Measurements from ENCODE around the gene MYO7A. TPM values are rescaled to one million over a fixed set of nuclear protein-coding genes. Genes with fewer than 3 reads are reported as not detected.

Gene MYO7A
- total RNA-seq, 2 experiments from 2014 or later = 0.61 to 0.63 TPM

GRCh38 chr11:77146261-77147035 is 18.4 kb downstream of the MYO7A start:
- ATAC-seq (ENCODE audit: poor library complexity) = no peak
- TF ChIP-seq, protein P1, sequence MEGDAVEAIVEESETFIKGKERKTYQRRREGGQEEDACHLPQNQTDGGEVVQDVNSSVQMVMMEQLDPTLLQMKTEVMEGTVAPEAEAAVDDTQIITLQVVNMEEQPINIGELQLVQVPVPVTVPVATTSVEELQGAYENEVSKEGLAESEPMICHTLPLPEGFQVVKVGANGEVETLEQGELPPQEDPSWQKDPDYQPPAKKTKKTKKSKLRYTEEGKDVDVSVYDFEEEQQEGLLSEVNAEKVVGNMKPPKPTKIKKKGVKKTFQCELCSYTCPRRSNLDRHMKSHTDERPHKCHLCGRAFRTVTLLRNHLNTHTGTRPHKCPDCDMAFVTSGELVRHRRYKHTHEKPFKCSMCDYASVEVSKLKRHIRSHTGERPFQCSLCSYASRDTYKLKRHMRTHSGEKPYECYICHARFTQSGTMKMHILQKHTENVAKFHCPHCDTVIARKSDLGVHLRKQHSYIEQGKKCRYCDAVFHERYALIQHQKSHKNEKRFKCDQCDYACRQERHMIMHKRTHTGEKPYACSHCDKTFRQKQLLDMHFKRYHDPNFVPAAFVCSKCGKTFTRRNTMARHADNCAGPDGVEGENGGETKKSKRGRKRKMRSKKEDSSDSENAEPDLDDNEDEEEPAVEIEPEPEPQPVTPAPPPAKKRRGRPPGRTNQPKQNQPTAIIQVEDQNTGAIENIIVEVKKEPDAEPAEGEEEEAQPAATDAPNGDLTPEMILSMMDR (IDR thresholded peaks at IDR 0.05) = no peak
- Histone ChIP-seq H3K4me1 (ENCODE audit: insufficient read depth, low read length) (peaks cover 34% of the 10 kb centered on the region), H3K27ac (ENCODE audit: low read depth in 1 of 2, low read length in 2 of 2) (no peak overlapping the region), H3K9me3 (ENCODE audit: control insufficient read depth in 1 of 2, insufficient read depth in 1 of 2, low read length in 2 of 2) (no peaks in the 10 kb centered on the region), H3K36me3 (ENCODE audit: insufficient read depth, low read length) (no peaks in the 10 kb centered on the region), H3K27me3 (ENCODE audit: control insufficient read depth in 1 of 2, insufficient read depth in 2 of 2, low read length in 2 of 2) (no peaks in the 10 kb centered on the region), H3K4me3 (ENCODE audit: low read length) (no peak overlapping the region)
- CTCF ChIA-PET = no interaction called here
- intact Hi-C loops (cut with DNase I, micrococcal nuclease) = no loop called here
- Mint-ChIP-seq H3K27me3 (no peaks in the 10 kb centered on the region), H3K36me3 (ENCODE audit: low read depth) (no peaks in the 10 kb centered on the region), H3K4me1 (ENCODE audit: low read depth) (peaks cover 19% of the 10 kb centered on the region), H3K9me3 (no peaks in the 10 kb centered on the region), H3K27ac (no peak overlapping the region), H3K4me3 (peak overlapping the region; percentile 71)
- POLR2A ChIA-PET = no interaction called here
- DNase-seq = no peak

GRCh38 chr11:77147036-77147315 is 18.9 kb downstream of the MYO7A start:
- peaks cover 38% of the 10 kb centered on the region for H3K4me1 ChIP-seq (ENCODE audit: insufficient read depth, low read length)
- POLR2A ChIA-PET = no interaction called here
- Mint-ChIP-seq H3K9me3 (no peaks in the 10 kb centered on the region), H3K4me3 (no peak overlapping the region), H3K27ac (no peak overlapping the region), H3K36me3 (ENCODE audit: low read depth) (no peaks in the 10 kb centered on the region), H3K4me1 (ENCODE audit: low read depth) (peaks cover 23% of the 10 kb centered on the region), H3K27me3 (no peaks in the 10 kb centered on the region)
- ATAC-seq (ENCODE audit: poor library complexity) = no peak
- no peak overlapping the region for H3K27ac ChIP-seq (ENCODE audit: low read depth in 1 of 2, low read length in 2 of 2)
- CTCF ChIA-PET = no interaction called here
- H3K27me3 ChIP-seq (ENCODE audit: control insufficient read depth in 1 of 2, insufficient read depth in 2 of 2, low read length in 2 of 2) = no peaks in the 10 kb centered on the region
- H3K9me3 ChIP-seq (ENCODE audit: control insufficient read depth in 1 of 2, insufficient read depth in 1 of 2, low read length in 2 of 2) = no peaks in the 10 kb centered on the region
- TF ChIP-seq, protein P1 (IDR thresholded peaks at IDR 0.05) = no peak
- no peaks in the 10 kb centered on the region for H3K36me3 ChIP-seq (ENCODE audit: insufficient read depth, low read length)
- intact Hi-C loops (cut with DNase I, micrococcal nuclease) = no loop called here
- no peak for DNase-seq
- no peak overlapping the region for H3K4me3 ChIP-seq (ENCODE audit: low read length)

DNA sequence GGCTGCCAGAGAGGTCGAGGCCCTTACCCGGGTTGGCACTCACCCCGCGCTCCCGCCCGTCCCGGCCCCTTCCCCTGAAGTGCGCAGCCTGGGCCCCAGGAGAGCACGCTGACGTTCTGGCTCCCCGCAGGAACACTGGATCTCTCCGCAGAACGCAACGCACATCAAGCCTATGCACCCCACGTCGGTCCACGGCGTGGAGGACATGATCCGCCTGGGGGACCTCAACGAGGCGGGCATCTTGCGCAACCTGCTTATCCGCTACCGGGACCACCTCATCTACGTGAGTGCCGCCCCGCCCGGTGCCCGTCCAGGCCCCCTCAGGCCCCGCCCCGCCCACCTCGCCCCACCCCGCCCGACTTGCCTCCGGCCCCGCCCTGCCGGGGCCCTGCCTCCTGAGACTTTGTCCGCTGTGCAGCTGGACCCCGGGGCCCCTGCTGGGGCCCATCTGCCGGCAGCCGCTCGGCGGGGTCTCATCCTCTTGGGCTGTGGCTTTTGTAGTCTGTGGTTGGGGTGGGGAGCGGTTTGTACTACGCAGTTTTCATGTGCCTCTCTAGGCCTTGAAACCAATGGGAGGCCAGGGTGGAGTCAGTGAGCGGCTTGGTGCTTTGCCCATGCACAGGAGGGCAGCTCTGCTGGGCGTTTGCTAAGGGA is 19.7 kb downstream of the MYO7A start:
- Mint-ChIP-seq H3K4me1 (ENCODE audit: low read depth) (peaks cover 26% of the 10 kb centered on the region), H3K4me3 (peak overlapping the region; percentile 46), H3K27me3 (no peaks in the 10 kb centered on the region), H3K27ac (peak overlapping the region; percentile 74), H3K9me3 (no peaks in the 10 kb centered on the region), H3K36me3 (ENCODE audit: low read depth) (no peaks in the 10 kb centered on the region)
- TF ChIP-seq, protein P1 (IDR thresholded peaks at IDR 0.05) = no peak
- no peaks in the 10 kb centered on the region for H3K9me3 ChIP-seq (ENCODE audit: control insufficient read depth in 1 of 2, insufficient read depth in 1 of 2, low read length in 2 of 2)
- POLR2A ChIA-PET = no interaction called here
- intact Hi-C loops (cut with DNase I, micrococcal nuclease) = no loop called here
- CTCF ChIA-PET = no interaction called here
- H3K36me3 ChIP-seq (ENCODE audit: insufficient read depth, low read length) = no peaks in the 10 kb centered on the region
- H3K27me3 ChIP-seq (ENCODE audit: control insufficient read depth in 1 of 2, insufficient read depth in 2 of 2, low read length in 2 of 2) = no peaks in the 10 kb centered on the region
- H3K27ac ChIP-seq (ENCODE audit: low read depth in 1 of 2, low read length in 2 of 2) = no peak overlapping the region
- peak in 8 of 14 experiments; percentile 8 to 56 (median 33) for DNase-seq
- ATAC-seq (ENCODE audit: poor library complexity) = peak; percentile 46
- H3K4me3 ChIP-seq (ENCODE audit: low read length) = peak overlapping the region; percentile 34
- H3K4me1 ChIP-seq (ENCODE audit: insufficient read depth, low read length) = peaks cover 39% of the 10 kb centered on the region

All from CD4-positive, alpha-beta T cell (primary cell).